PC-9 (cell line): ENCODE measurements around the gene PCDHGA9. TPM values are rescaled to one million over a fixed set of nuclear protein-coding genes. Genes with fewer than 3 reads are reported as not detected.

Source experiments
- BruUV-seq: library from RNA; stranded (reverse); fragments of 400-500 nt; replicated peaks from 2 replicates; lab custom pipeline; 2021; lab: Mats Ljungman, UMichigan
- CTCF ChIA-PET: fragments of 300-600 bp; sonication (Branson Sonifier 250); formaldehyde crosslinking; loops from one replicate; lab custom pipeline; 2022; ENCODE audit warnings: antibody characterized with exemption; lab: Charles Lee
- POLR2A ChIA-PET: fragments of 300-600 bp; sonication (Branson Sonifier 250); formaldehyde crosslinking; loops from one replicate; lab custom pipeline; 2022; ENCODE audit warnings: antibody characterized with exemption; ENCODE audit not compliant: unreplicated experiment; lab: Charles Lee
- DNase-seq, 2 experiments: peaks; one replicate each; pipeline versions ENCODE4 v3.0.0 to v3.0.0-alpha.2; 2015 to 2022; ENCODE audit warnings: mixed read lengths in 1 of 2
- H2AFZ ChIP-seq: fragments of 200-600 bp; sonication (generic); 2 replicates; pipeline ENCODE4 v1.8.1; 2017; ENCODE audit warnings: antibody characterized with exemption
- H3F3A ChIP-seq: fragments of 200-600 bp; sonication (generic); 2 replicates; pipeline ENCODE4 v1.8.1; 2017; ENCODE audit warnings: antibody characterized with exemption, mild to moderate bottlenecking, low read depth; ENCODE audit not compliant: insufficient read depth
- H3K27ac ChIP-seq: fragments of 200-600 bp; sonication (generic); 2 replicates; pipeline ENCODE4 v1.6.1; 2016; ENCODE audit warnings: mixed run types
- H3K27me3 ChIP-seq: fragments of 200-600 bp; sonication (generic); 2 replicates; pipeline ENCODE4 v1.6.1; 2016; ENCODE audit warnings: low read depth, mixed run types; ENCODE audit not compliant: insufficient read depth
- H3K36me3 ChIP-seq: fragments of 200-600 bp; sonication (generic); 2 replicates; pipeline ENCODE4 v1.6.1; 2016; ENCODE audit warnings: low read depth, mixed run types
- H3K4me1 ChIP-seq: fragments of 200-600 bp; sonication (generic); replicated peaks from 2 replicates; pipeline ENCODE4 v1.6.1; 2016; ENCODE audit warnings: mixed run types; ENCODE audit not compliant: insufficient read depth
- H3K4me2 ChIP-seq: fragments of 200-600 bp; sonication (generic); 2 replicates; pipeline ENCODE4 v1.6.1; 2017; ENCODE audit warnings: mixed run types
- H3K4me3 ChIP-seq: fragments of 200-600 bp; sonication (generic); 2 replicates; pipeline ENCODE4 v1.6.1; 2016; ENCODE audit warnings: mixed run types
- H3K79me2 ChIP-seq: fragments of 200-600 bp; sonication (generic); 2 replicates; pipeline ENCODE4 v1.6.1; 2017; ENCODE audit warnings: low read depth, mixed run types
- H3K9me2 ChIP-seq: fragments of 200-600 bp; sonication (generic); 2 replicates; pipeline ENCODE4 v1.8.1; 2017; ENCODE audit warnings: mild to moderate bottlenecking; ENCODE audit not compliant: insufficient read depth
- H3K9me3 ChIP-seq: fragments of 200-600 bp; sonication (generic); 2 replicates; pipeline ENCODE4 v1.8.1; 2016; ENCODE audit warnings: low read depth; ENCODE audit not compliant: insufficient read depth
- H4K20me1 ChIP-seq: fragments of 200-600 bp; sonication (generic); 2 replicates; pipeline ENCODE4 v1.8.1; 2017; ENCODE audit not compliant: insufficient read depth
- CTCF ChIP-seq: fragments of 200-600 bp; sonication (generic); conservative IDR thresholded peaks from 2 replicates; pipeline ENCODE4 v1.6.1; 2017; ENCODE audit warnings: mixed run types, antibody characterized with exemption, mild to moderate bottlenecking, moderate library complexity
- EZH2 ChIP-seq: fragments of 200-600 bp; sonication (generic); IDR thresholded peaks from 2 replicates; pipeline ENCODE4 v1.8.0; 2017; ENCODE audit warnings: antibody characterized with exemption, low read depth
- intact Hi-C: fragments of 100-400 bp; cut with micrococcal nuclease; formaldehyde crosslinking; loops from one replicate; pipeline ENCODE4 v1.10.0; 2022; ENCODE audit not compliant: unreplicated experiment
- total RNA-seq: library from RNA; stranded (reverse); gene quantifications from 2 replicates; pipeline ENCODE4 v1.2.3, GENCODE V29; 2021

PCDHGA9 gene
- total RNA-seq, 1 experiment from 2014 or later = not detected

GRCh38 chr5:141434006-141434405 is 31.4 kb downstream of the PCDHGA9 start:
- Histone ChIP-seq H3K4me1 (no peaks in the 10 kb centered on the region), H3K36me3 (no peaks in the 10 kb centered on the region), H3K79me2 (no peaks in the 10 kb centered on the region), H3K4me3 (no peak overlapping the region), H3F3A (no peaks in the 10 kb centered on the region), H4K20me1 (no peaks in the 10 kb centered on the region), H3K27ac (no peak overlapping the region), H3K9me3 (0 out of 2 replicates have a peak, but pooled peaks cover 3% of the 10 kb centered on the region), H3K9me2 (no peaks in the 10 kb centered on the region), H2AFZ (no peak overlapping the region), H3K27me3 (peaks cover 20% of the 10 kb centered on the region; the same call in 1 of the 2 replicates), H3K4me2 (no peak overlapping the region)
- CTCF ChIA-PET = no interaction called here
- TF ChIP-seq CTCF (no peak), EZH2 (no peak)
- no TSS peak for BruUV-seq
- intact Hi-C loops = no loop called here
- POLR2A ChIA-PET = no interaction called here
- DNase-seq = no peak

- Histone ChIP-seq H3K36me3 (no peaks in the 10 kb centered on the region), H3K4me3 (no peak overlapping the region), H2AFZ (no peak overlapping the region), H3F3A (no peaks in the 10 kb centered on the region), H3K27me3 (peaks cover 32% of the 10 kb centered on the region; the same call in 1 of the 2 replicates), H3K4me2 (no peak overlapping the region), H3K79me2 (no peaks in the 10 kb centered on the region), H3K9me3 (no peaks in the 10 kb centered on the region), H4K20me1 (no peaks in the 10 kb centered on the region), H3K9me2 (no peaks in the 10 kb centered on the region), H3K4me1 (no peaks in the 10 kb centered on the region), H3K27ac (no peak overlapping the region)
- no TSS peak for BruUV-seq
- TF ChIP-seq EZH2 (no peak), CTCF (no peak)
- DNase-seq = no peak
- intact Hi-C loops = no loop called here
- ChIA-PET POLR2A (no interaction called here), CTCF (no interaction called here)
Observed at GRCh38 chr5:141437221-141437620, 34.6 kb downstream of the PCDHGA9 start.

- Histone ChIP-seq H2AFZ (0 out of 2 replicates have a peak overlapping the region, but pooled peaks have one; percentile 55), H3K9me3 (no peaks in the 10 kb centered on the region), H3F3A (no peaks in the 10 kb centered on the region), H3K27me3 (peaks cover 27% of the 10 kb centered on the region; the same call in 1 of the 2 replicates), H3K36me3 (no peaks in the 10 kb centered on the region), H4K20me1 (no peaks in the 10 kb centered on the region), H3K27ac (no peak overlapping the region), H3K9me2 (no peaks in the 10 kb centered on the region), H3K4me3 (no peak overlapping the region), H3K79me2 (no peaks in the 10 kb centered on the region), H3K4me2 (no peak overlapping the region), H3K4me1 (no peaks in the 10 kb centered on the region)
- no TSS peak for BruUV-seq
- intact Hi-C loops = no loop called here
- POLR2A ChIA-PET = no interaction called here
- CTCF ChIA-PET = interaction anchor here (0.6 to 0.7 kb wide), 2 partner anchors 51 to 116 kb away, joined by 3 to 5 read pairs; no protein-coding TSS in a partner anchor
- TF ChIP-seq CTCF (no peak), EZH2 (no peak)
- DNase-seq = peak in 1 of 2 experiments; percentile 6
Observed at GRCh38 chr5:141439411-141440141, 37.0 kb downstream of the PCDHGA9 start.
